C4-2B (cell line): Measurements from ENCODE around the gene NEDD4L.

Source experiments
- H3K27ac ChIP-seq: fragments of 450-650 bp; 2 replicates; pipeline ENCODE4 v1.5.1; 2017
- CTCF ChIP-seq: fragments of 450-650 bp; conservative IDR thresholded peaks from 2 replicates; pipeline ENCODE4 v1.5.1; 2017; ENCODE audit warnings: mild to moderate bottlenecking
- ZFX ChIP-seq: fragments of 450-650 bp; IDR thresholded peaks from 2 replicates; pipeline ENCODE4 v1.6.1; 2017

The NEDD4L gene

GRCh38 chr18:58403799-58404455 lies 359.9 kb downstream of the NEDD4L start:
- TF ChIP-seq CTCF, result no peak
- TF ChIP-seq ZFX, result no peak
- peak overlapping the region; percentile 2; the same call in 1 of the 2 replicates for H3K27ac ChIP-seq

- TF ChIP-seq CTCF (no peak), ZFX (no peak)
Measured at GRCh38 chr18:58405107-58405898, 361.3 kb downstream of the NEDD4L start.

GRCh38 chr18:58407263-58407648 lies 363.2 kb downstream of the NEDD4L start:
- no peak overlapping the region for H3K27ac ChIP-seq

More at GRCh38 chr18:58405107-58405898, 361.3 kb downstream of the NEDD4L start:
- H3K27ac ChIP-seq, result 0 out of 2 replicates have a peak overlapping the region, but pooled peaks have one; percentile 23

GRCh38 chr18:58407649-58408407 lies 363.8 kb downstream of the NEDD4L start:
- no peak for TF ChIP-seq ZFX
- peak; percentile 16; the same call in 1 of the 2 replicates for TF ChIP-seq CTCF
- no peak overlapping the region for H3K27ac ChIP-seq

More at GRCh38 chr18:58407263-58407648, 363.2 kb downstream of the NEDD4L start:
- TF ChIP-seq ZFX (no peak), CTCF (no peak)

GRCh38 chr18:58408665-58409064 lies 364.6 kb downstream of the NEDD4L start:
- no peak overlapping the region for H3K27ac ChIP-seq
- TF ChIP-seq CTCF, result no peak
- TF ChIP-seq ZFX, result no peak

GRCh38 chr18:58409802-58410445 lies 365.9 kb downstream of the NEDD4L start:
- no peak overlapping the region for H3K27ac ChIP-seq

More at GRCh38 chr18:58409802-58410445, 365.9 kb downstream of the NEDD4L start:
- TF ChIP-seq ZFX (no peak), CTCF (no peak)
